WI38 (cell line): Measurements from ENCODE around the gene CCNY.
"Not testable (repeated sequence)": the region's sequence is repeated elsewhere in the genome, so short reads cannot be mapped to it uniquely, and the experiment has no call there.

Experiments used
- H3K4me3 ChIP-seq: 2 replicates; pipeline ENCODE4 v1.5.1; 2011; ENCODE audit warnings: low read depth, mild to moderate bottlenecking, control low read depth, low read length
- TF ChIP-seq, protein P1 (sequence below): IDR thresholded peaks from 2 replicates; pipeline ENCODE4 v1.5.1; 2012; ENCODE audit warnings: low read depth, mild to moderate bottlenecking, control low read depth, low read length

Gene CCNY

GRCh38 chr10:35400595-35401268 lies 64.4 kb downstream of the CCNY start:
- TF ChIP-seq, protein P1, sequence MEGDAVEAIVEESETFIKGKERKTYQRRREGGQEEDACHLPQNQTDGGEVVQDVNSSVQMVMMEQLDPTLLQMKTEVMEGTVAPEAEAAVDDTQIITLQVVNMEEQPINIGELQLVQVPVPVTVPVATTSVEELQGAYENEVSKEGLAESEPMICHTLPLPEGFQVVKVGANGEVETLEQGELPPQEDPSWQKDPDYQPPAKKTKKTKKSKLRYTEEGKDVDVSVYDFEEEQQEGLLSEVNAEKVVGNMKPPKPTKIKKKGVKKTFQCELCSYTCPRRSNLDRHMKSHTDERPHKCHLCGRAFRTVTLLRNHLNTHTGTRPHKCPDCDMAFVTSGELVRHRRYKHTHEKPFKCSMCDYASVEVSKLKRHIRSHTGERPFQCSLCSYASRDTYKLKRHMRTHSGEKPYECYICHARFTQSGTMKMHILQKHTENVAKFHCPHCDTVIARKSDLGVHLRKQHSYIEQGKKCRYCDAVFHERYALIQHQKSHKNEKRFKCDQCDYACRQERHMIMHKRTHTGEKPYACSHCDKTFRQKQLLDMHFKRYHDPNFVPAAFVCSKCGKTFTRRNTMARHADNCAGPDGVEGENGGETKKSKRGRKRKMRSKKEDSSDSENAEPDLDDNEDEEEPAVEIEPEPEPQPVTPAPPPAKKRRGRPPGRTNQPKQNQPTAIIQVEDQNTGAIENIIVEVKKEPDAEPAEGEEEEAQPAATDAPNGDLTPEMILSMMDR = no peak
- no peak overlapping the region for H3K4me3 ChIP-seq

GRCh38 chr10:35403491-35403890 lies 67.2 kb downstream of the CCNY start:
- H3K4me3 ChIP-seq = not testable (repeated sequence)

GRCh38 chr10:35404077-35404476 lies 67.8 kb downstream of the CCNY start:
- not testable (repeated sequence) for H3K4me3 ChIP-seq

DNA sequence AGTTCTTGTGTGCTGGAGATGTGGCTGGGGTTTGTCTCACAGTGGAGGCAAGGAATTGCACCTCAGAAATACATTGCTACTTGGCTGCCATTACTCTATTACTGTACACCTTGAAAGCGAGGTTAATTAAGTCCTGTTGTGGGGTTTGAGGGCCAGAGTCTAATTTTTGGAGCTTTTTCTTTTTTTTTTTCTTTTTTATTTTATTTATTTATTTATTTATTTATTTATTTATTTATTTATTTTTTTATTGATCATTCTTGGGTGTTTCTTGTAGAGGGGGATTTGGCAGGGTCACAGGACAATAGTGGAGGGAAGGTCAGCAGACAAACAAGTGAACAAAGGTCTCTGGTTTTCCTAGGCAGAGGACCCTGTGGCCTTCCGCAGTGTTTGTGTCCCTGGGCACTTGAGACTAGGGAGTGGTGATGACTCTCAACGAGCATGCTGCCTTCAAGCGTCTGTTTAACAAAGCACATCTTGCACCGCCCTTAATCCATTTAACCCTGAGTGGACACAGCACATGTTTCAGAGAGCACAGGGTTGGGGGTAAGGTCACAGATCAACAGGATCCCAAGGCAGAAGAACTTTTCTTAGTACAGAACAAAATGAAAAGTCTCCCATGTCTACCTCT lies 69.8 kb downstream of the CCNY start:
- not testable (repeated sequence) for H3K4me3 ChIP-seq

DNA sequence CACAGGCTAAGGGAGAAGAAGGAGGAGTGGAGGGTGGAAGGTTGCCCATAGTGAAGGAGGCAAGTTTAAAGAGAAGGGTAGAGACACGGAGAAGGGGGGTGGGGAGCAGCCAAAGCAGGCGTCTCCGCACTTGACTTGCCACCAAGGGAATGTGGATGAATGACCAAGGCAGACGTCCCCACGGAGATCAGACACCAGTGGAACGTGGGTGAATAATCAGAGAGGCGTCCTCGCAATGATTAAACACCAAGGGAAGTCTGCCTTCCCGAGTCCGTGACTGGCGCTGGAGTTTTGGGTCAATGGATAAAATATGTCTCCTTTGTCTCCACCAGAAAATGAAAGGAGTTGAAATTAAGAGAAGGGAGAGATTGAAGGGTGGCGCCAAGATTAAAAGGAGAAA lies 71.4 kb downstream of the CCNY start:
- not testable (repeated sequence) for H3K4me3 ChIP-seq

DNA sequence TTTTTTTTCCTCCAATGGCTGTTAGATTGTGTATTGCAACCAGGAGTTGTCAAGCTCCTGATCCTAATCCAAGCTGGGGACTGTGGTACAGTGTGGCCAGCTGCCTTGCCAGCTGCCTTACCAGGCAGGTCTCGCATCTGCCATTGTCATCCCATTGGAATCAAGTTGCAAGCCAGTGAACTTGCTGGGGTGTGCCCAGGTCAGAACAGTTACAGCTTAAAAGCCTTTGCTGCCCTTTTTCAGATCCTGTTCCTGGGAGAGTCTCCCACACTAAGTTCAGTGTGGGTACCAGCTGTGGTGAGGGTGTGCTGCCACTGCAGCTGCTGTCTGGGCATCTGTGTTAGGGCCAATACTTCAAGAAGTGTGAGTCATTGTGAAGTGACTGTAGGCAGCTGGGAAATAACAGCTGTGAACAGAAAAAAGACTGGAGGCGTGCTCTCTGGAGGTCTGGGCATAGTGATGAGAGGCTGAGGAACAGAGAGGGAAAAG lies 72.8 kb downstream of the CCNY start:
- no peak overlapping the region for H3K4me3 ChIP-seq
- TF ChIP-seq, protein P1 = no peak

DNA sequence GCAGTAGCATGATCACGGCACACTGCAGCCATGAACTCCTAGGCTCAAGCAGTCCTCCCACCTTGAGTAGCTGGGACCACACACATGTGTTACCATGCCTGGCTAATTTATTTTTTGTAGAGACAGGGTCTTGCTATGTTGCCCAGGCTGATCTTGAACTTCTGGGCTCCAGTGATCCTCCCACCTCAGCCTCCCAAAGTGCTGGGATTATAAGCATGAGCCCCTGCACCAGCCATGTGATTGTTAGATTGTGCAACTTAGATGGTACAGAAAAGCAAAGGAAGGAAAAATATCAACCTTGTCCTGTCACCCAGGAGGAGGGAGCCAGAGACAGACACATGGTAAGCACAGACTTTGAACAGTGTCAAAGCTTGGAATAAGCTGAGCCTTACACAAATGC lies 73.5 kb downstream of the CCNY start:
- TF ChIP-seq, protein P1 = no peak

GRCh38 chr10:35412003-35412723 lies 75.9 kb downstream of the CCNY start:
- H3K4me3 ChIP-seq = no peak overlapping the region
- TF ChIP-seq, protein P1 = no peak

More for the DNA sequence above, 73.5 kb downstream of the CCNY start:
- H3K4me3 ChIP-seq = no peak overlapping the region

GRCh38 chr10:35412900-35413491 lies 76.7 kb downstream of the CCNY start:
- no peak overlapping the region for H3K4me3 ChIP-seq
- TF ChIP-seq, protein P1 = no peak
